ENCODE results near the gene NOP14. TPM values are rescaled to one million over a fixed set of nuclear protein-coding genes. Genes with fewer than 3 reads are reported as not detected.
"Not testable (repeated sequence)": the region's sequence is repeated elsewhere in the genome, so short reads cannot be mapped to it uniquely, and the experiment has no call there.

The NOP14 gene
- total and polyA plus RNA-seq, 9 donors: 13.6 to 39.7 (median 28.3) TPM

DNA sequence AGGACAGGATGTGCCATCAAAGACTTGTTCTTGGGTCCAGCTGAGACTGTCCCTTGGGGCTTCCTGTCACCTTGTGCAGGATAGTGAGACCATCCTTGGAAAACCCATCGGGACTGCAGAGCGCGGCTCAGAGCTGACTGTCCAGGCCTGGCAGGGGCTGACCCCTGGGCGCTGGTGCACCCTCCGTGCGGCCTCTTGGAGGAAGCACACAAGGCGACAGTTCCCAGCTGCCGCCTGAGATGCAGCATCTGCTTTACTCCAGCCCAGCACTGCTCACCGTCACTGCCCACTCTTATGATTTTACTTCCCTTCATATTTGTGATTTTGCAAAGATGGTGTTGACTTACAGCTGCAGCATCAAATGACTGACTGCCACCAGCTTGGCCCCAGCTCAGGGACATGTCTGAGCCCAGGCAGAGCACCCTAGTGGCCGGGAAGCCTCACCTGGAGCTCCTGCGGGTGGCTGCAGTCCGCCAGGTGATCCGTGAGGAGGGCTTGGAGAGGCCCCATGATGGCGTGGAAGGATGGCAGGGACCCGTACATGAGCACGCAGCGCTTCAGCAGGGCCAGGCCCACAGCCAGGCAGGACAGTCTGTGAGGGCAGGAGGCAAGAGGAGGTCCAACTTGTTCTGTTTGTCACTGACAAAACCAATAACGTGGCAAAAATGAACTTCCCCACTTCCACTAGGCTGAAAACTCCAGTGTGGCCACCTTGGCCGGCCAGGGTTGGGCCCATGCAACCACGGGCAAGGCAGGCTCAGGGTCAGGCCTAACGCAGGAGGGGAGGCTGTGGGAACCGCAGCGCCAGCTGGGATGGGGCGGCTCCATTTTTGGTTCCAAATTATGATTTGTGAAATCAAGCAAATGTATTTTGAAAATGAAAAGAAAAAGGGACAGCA is 21.8 kb downstream of the NOP14 start:
- intact Hi-C loops (cut with DNase I): no loop called here
- no peaks in the 10 kb centered on the region for H3K9me3 ChIP-seq
- H3K4me1 ChIP-seq (ENCODE audit: insufficient read depth): no peaks in the 10 kb centered on the region
- peak in 3 of 5 donors; percentile 14 to 37 (median 17) for DNase-seq
- no peaks in the 10 kb centered on the region for H3K27me3 ChIP-seq
- TF ChIP-seq, protein P1, sequence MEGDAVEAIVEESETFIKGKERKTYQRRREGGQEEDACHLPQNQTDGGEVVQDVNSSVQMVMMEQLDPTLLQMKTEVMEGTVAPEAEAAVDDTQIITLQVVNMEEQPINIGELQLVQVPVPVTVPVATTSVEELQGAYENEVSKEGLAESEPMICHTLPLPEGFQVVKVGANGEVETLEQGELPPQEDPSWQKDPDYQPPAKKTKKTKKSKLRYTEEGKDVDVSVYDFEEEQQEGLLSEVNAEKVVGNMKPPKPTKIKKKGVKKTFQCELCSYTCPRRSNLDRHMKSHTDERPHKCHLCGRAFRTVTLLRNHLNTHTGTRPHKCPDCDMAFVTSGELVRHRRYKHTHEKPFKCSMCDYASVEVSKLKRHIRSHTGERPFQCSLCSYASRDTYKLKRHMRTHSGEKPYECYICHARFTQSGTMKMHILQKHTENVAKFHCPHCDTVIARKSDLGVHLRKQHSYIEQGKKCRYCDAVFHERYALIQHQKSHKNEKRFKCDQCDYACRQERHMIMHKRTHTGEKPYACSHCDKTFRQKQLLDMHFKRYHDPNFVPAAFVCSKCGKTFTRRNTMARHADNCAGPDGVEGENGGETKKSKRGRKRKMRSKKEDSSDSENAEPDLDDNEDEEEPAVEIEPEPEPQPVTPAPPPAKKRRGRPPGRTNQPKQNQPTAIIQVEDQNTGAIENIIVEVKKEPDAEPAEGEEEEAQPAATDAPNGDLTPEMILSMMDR (IDR thresholded peaks at IDR 0.05): no peak
- TF ChIP-seq POLR2A (IDR thresholded peaks at IDR 0.05): no peak
- no peak for TF ChIP-seq EP300 (IDR thresholded peaks at IDR 0.05)
- H3K27ac ChIP-seq: no peak overlapping the region
- H3K36me3 ChIP-seq: no peaks in the 10 kb centered on the region
- H3K4me3 ChIP-seq: no peak overlapping the region
- 77 to 82% (median 79%) methylated on average over 24 of the region's 24 CpGs for WGBS, 3 donors

DNA sequence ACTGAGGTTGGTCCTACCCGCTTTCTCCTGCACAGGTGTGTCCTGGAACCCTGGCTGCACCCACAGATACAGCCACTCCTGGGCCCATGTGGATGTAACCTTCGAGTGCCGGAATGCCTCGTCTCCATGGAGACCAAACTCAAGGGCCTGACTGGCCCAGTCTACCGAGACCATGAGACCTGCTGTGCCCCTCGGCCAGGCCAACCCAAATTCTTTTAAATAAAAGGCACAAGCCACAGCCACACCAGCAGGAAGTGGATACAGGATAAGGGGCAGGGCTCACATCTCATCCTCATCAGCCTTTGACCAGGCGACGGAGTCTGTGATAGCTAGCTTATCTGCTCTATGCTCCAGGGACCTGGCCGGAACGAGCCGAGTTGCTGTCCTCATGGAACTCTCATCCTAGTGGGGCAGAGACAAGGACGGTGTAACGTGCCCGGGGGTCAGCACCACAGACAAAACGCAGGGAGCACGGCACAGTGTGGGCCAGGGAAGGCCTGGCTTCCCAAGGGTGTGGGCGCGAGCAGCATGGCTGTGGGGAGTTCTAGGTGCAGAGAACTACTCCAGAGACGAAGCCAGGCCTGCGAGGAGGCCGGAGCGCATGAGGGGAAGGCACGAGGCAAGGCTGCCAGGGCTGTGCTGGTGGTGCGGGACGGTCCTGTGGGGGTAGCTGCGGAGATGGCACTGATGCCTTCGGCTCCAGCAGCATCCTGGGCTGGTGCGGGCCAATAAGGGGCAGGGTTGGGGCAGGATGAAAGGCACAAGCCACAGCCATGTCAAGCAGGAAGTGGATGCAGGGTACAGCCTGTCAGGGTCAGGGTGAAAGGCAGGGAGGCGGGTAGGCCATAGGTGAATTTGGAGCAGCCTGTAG is 22.7 kb downstream of the NOP14 start:
- TF ChIP-seq EP300 (IDR thresholded peaks at IDR 0.05): no peak
- TF ChIP-seq, protein P1 (IDR thresholded peaks at IDR 0.05): no peak
- no peak for TF ChIP-seq POLR2A (IDR thresholded peaks at IDR 0.05)
- WGBS, 3 donors: 85 to 92% (median 91%) methylated on average over 29 of the region's 29 CpGs
- Histone ChIP-seq H3K36me3 (no peaks in the 10 kb centered on the region), H3K27me3 (no peaks in the 10 kb centered on the region), H3K4me3 (no peak overlapping the region), H3K9me3 (no peaks in the 10 kb centered on the region), H3K4me1 (ENCODE audit: insufficient read depth) (peaks cover 2% of the 10 kb centered on the region), H3K27ac (no peak overlapping the region)
- DNase-seq: peak; percentile 7 to 36 (median 20)
- intact Hi-C loops (cut with DNase I): no loop called here

GRCh38 chr4:2939383-2940243 is 23.6 kb downstream of the NOP14 start:
- H3K9me3 ChIP-seq: no peaks in the 10 kb centered on the region
- WGBS, 3 donors: 83 to 88% (median 86%) methylated on average over 24 to 30 of the region's 30 CpGs
- H3K4me1 ChIP-seq (ENCODE audit: insufficient read depth): peaks cover 6% of the 10 kb centered on the region
- H3K4me3 ChIP-seq: no peak overlapping the region
- no peak overlapping the region for H3K27ac ChIP-seq
- TF ChIP-seq EP300 (IDR thresholded peaks at IDR 0.05): no peak
- intact Hi-C loops (cut with DNase I): loop anchor here in 2 of 4 donors (10.0 kb wide), 3 partner anchors 95 to 405 kb away; partner anchors contain the start of genes ADD1 (in 1 of the 2) and FAM193A (in 1 of the 2)
- H3K27me3 ChIP-seq: no peaks in the 10 kb centered on the region
- H3K36me3 ChIP-seq: no peaks in the 10 kb centered on the region
- peak; percentile 8 to 39 (median 26) for DNase-seq

DNA sequence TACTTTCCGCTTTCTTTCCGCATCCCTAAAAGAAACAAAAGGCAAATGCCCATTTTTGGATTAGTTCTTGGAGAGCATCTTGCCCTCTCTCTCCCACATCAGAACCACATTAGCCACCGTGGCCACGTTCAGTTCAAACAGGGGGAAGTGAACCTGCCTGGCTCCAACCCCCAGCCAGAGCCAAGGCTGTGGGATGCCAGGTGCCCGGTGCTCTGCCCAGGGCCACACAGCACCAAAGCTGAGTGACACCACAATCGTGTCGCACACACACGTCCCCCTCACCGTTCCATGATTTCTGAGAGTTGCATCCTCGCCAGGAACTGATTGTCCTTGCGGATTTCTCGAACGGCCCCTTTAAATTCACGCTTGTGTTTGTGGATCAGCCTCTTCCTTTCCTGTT is 24.3 kb downstream of the NOP14 start:
- no peak overlapping the region for H3K4me3 ChIP-seq
- H3K27ac ChIP-seq: no peak overlapping the region
- WGBS, 3 donors: 84 to 87% (median 86%) methylated on average over 14 of the region's 14 CpGs
- no peaks in the 10 kb centered on the region for H3K9me3 ChIP-seq
- no peaks in the 10 kb centered on the region for H3K27me3 ChIP-seq
- intact Hi-C loops (cut with DNase I): loop anchor here in 2 of 4 donors (10.0 kb wide), 3 partner anchors 94 to 404 kb away; partner anchors contain the start of genes ADD1 (in 1 of the 2) and FAM193A (in 1 of the 2)
- peak in 4 of 5 donors; percentile 7 to 30 (median 14) for DNase-seq
- peaks cover 6% of the 10 kb centered on the region for H3K4me1 ChIP-seq (ENCODE audit: insufficient read depth)
- no peak for TF ChIP-seq EP300 (IDR thresholded peaks at IDR 0.05)
- TF ChIP-seq, protein P1 (IDR thresholded peaks at IDR 0.05): no peak
- TF ChIP-seq POLR2A (IDR thresholded peaks at IDR 0.05): no peak
- H3K36me3 ChIP-seq: no peaks in the 10 kb centered on the region

DNA sequence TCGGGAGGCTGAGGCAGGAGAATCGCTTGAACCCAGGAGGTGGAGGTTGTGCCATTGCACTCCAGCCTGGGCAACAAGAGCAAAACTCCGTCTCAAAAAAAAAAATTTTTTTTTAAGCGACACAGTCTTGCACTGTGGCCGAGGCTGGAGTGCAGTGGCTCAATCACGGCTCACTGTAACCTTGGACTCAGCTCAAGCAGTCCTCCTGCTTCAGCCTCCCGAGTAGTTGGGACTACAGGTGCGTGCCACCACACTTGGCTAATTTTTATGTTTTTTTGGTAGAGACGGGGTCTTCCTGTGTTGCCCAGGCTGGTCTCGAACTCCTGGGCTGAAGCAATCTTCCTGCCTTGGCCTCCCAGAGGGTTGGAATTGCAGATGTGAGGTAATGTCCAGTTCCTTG is 24.8 kb downstream of the NOP14 start:
- DNase-seq: peak in 3 of 5 donors; percentile 6 to 23 (median 6)
- 89 to 92% (median 92%) methylated on average over 10 of the region's 10 CpGs for WGBS, 3 donors
- H3K27ac ChIP-seq; H3K36me3 ChIP-seq; H3K9me3 ChIP-seq; H3K4me3 ChIP-seq; H3K27me3 ChIP-seq; H3K4me1 ChIP-seq (ENCODE audit: insufficient read depth): not testable (repeated sequence)
- intact Hi-C loops (cut with DNase I): loop anchor here in 2 of 4 donors (10.0 kb wide), 3 partner anchors 94 to 404 kb away; partner anchors contain the start of genes ADD1 (in 1 of the 2) and FAM193A (in 1 of the 2)
